ENCODE data around the gene C6orf132.

The C6orf132 gene

GRCh38 chr6:42059743-42060142 lies 82.7 kb downstream of the C6orf132 start:
- no peak overlapping the region for H3K4me2 ChIP-seq
- no peak overlapping the region for H3K9ac ChIP-seq
- H4K20me1 ChIP-seq, result 0 out of 2 replicates have a peak, but pooled peaks cover 5% of the 10 kb centered on the region
- no peak overlapping the region for H3K4me3 ChIP-seq
- no peak overlapping the region for H3K27ac ChIP-seq
- no peaks in the 10 kb centered on the region for H3K4me1 ChIP-seq
- H3K36me3 ChIP-seq, result peaks cover 94% of the 10 kb centered on the region
- no peaks in the 10 kb centered on the region for H3K9me3 ChIP-seq
- no peak for TF ChIP-seq Cebpa-rat (IDR thresholded peaks at IDR 0.05)
- H3K27me3 ChIP-seq, result no peaks in the 10 kb centered on the region

GRCh38 chr6:42053601-42054000 lies 88.8 kb downstream of the C6orf132 start:
- Histone ChIP-seq H3K4me1 (peaks cover 41% of the 10 kb centered on the region), H3K36me3 (peaks cover 65% of the 10 kb centered on the region), H3K4me3 (no peak overlapping the region), H4K20me1 (peaks cover 22% of the 10 kb centered on the region; the same call in 1 of the 2 replicates), H3K4me2 (no peak overlapping the region), H3K27ac (no peak overlapping the region), H3K9me3 (no peaks in the 10 kb centered on the region), H3K9ac (no peak overlapping the region), H3K27me3 (no peaks in the 10 kb centered on the region)
- TF ChIP-seq Cebpa-rat (IDR thresholded peaks at IDR 0.05), result no peak

- H3K4me2 ChIP-seq, result peak overlapping the region; percentile 82
- H3K9me3 ChIP-seq, result no peaks in the 10 kb centered on the region
- peak overlapping the region; percentile 70 for H3K4me3 ChIP-seq
- peak overlapping the region; percentile 94 for H3K27ac ChIP-seq
- H4K20me1 ChIP-seq, result peaks cover 26% of the 10 kb centered on the region; the same call in 1 of the 2 replicates
- TF ChIP-seq Cebpa-rat (IDR thresholded peaks at IDR 0.05), result no peak
- H3K27me3 ChIP-seq, result no peaks in the 10 kb centered on the region
- peak overlapping the region; percentile 88 for H3K9ac ChIP-seq
- H3K4me1 ChIP-seq, result peaks cover 56% of the 10 kb centered on the region
- peaks cover 51% of the 10 kb centered on the region for H3K36me3 ChIP-seq
Measured at GRCh38 chr6:42051268-42051653, 91.2 kb downstream of the C6orf132 start.

All from BLaER1 (cell line).